GM19035 (cell line): Measurements from ENCODE around the gene NXPH4.
A peak's percentile ranks its signal among the peaks of the same experiment; 100 is the strongest.

Experiments
- ATAC-seq: cut with Tn5 transposase; IDR thresholded peaks from one replicate; pipeline ENCODE4 v1.9.1; 2021; ENCODE audit not compliant: unreplicated experiment

The NXPH4 gene

DNA sequence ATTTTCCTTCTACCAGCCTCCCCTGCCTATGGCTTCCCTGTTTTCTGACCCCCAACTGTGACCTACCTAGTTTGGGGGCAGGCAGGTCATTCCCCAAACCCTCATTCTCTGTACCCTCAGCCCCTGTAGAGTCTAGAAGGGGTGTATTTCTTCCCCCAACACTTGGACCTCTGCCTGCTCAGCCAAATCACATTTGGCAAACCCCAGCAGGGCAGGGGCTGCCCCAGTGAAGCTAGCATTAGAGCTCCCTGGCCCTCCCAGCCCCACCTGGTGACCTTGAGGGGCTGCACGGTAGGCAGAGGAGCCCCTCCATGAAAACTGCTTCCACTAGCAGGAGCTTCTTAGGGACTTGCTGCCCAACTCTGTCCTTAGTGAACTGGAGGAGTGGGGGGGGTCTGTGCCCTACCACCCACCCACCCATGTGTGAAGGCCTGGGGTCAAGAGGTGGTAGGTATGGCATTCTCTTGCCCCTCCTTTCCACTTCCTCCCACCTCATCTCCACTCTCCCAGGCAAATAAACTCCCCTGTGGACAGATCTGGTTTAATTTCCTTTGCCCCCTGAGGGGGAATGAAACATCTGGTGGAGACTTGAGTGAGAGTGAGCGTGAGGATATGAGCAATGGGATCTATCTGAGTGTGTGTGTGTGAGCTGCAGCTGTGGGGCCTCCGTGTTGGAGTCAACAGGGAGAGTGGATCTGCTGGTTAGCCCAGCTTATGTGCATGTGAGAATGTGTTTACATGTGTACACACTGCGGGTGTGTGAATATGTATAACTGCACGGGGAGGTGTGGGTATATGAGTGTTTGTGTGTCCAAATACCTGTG lies 1.6 kb downstream of the NXPH4 start:
- ATAC-seq, result no peak

GRCh38 chr12:57219205-57219992 lies 2.8 kb downstream of the NXPH4 start:
- ATAC-seq, result no peak

DNA sequence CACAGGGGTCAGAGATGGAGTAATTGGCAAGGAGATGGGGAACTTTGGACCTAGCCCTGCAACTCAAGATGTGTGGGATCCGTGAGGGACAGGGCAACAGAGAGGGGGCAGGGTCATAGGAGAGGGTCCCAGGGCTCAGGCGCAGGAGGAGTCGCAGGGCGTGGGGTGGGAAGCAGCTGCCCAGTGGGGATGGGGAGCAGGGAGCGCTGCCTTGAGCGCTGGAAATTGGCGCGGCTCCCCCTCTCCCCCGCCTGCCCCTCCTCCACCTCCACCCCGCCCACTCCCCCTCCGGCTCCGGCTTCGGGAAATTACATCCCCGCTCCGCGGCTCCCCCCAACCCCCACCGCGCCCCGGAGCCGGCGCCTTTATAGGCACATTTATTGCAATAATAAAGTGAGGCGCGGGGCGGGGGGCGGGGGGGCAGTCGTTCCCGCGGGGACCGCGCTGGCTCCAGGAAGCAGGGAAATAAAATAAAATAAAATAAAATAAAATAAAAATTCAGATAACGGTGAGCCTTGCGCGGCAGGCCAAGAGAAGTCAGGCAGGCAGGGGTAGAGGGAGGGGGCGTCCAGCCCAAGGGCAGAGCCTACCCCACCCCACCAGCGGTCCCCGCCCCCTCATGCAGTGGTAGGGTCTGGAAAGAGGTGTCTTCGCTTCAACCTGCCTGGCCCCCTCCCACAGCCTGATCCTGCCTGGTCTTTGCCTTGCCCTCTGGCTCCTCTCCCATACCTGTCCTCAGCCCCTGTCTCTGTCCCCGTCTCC lies 3.6 kb downstream of the NXPH4 start:
- no peak for ATAC-seq

DNA sequence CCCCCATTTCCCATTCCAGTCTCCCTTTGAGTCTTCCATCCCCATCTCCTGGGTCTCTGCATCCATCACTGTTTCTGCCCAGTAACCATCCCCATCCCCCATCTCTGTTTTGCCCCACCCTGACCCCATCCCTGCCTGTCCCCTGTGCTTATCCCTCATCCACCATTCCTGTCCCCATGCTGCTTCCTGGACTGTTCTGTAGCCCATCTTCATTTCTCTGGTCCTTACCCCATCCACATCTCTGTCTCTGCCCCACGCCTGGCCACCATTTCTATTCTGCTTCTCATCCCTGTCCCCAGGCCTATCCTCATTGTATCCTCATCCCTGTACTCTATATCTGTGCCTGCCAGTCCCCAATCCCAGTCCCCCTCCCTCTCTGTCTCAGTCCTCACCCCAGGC lies 4.2 kb downstream of the NXPH4 start:
- ATAC-seq, result no peak

DNA sequence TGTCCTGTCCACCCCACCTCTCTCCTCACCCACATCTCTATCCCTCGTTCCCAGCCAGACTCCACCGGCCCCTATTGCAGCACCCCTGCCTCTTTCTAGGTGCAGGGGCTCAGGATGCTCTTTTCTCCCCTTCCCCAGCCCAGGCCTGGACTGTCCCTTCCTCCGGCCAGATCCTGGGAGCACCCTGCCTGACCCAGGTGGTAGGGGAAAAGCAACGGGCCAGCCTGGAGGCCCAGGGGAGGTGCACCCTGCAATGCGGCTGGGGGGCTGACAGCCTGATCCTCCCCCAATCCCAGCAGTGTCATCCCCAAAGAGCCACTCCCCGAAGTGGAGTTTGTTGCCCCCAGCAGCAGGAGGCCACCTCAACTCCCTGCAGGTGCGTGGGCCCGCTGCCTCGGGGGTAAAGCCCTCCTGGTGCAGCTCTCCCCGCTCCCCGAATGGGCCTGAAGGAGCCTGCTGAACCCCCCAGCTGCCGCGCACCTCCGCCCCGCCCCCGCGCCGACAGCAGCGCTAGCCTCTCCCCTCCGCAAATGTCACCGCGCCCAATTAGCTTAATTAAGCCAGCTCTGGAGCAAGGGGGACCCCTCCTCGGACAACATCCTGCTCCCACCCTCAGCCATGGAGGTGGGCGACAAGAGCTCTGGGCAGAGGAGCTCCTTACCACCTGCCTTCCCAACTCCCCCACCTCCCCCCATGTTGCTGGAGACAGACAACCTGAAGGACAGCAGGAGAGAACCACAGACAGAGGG lies 4.7 kb downstream of the NXPH4 start:
- no peak for ATAC-seq

GRCh38 chr12:57222286-57223190 lies 5.9 kb downstream of the NXPH4 start:
- ATAC-seq, result no peak

DNA sequence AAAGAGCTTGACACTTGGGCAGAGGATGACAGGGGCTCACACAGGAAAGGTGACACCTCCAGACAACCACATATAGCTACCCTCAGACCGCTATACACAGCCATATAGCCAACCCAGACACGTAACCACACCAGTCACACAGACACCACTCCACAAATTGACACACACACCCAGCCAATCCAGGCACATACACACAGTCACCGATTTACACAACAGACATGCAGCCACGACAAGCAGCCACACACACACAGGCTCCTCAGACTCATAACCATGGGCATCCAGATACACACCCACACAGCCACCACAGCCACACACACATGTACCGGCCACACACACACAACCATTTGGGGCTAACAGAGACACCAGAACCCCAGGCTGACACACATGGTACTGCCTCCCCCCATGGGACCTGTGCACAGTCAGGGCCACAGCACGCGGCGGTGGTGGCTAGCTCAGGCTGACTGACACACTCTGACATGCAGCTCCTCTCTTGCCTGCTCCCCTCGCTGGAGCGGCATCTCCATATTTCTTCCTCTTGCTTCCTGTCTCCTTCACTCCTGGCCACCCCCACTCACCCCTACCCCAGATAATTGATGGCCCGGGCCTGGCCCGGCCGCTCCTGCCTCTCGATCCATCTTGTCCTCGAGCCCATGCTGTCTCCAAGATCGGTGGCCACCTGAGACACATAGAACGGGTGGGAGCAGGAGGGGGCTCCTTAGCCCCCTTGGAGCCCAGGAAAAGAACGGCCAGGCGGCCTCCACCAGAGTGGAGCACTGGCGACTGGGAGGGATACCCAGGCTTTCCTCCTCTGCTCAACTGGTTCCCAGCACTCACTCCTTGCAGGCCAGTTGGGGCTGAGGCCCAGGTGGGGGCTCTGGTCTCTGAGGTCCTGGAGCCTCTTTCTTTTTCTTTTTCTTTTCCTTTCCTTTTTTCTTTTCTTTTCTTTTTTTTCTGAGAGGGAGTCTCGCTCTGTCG lies 6.9 kb downstream of the NXPH4 start:
- ATAC-seq, result no peak

- ATAC-seq, result no peak
These were observed 7.8 kb downstream of the NXPH4 start for GRCh38 chr12:57224278-57224972.

- ATAC-seq, result no peak
These were observed 8.5 kb downstream of the NXPH4 start for GRCh38 chr12:57224973-57225679.

DNA sequence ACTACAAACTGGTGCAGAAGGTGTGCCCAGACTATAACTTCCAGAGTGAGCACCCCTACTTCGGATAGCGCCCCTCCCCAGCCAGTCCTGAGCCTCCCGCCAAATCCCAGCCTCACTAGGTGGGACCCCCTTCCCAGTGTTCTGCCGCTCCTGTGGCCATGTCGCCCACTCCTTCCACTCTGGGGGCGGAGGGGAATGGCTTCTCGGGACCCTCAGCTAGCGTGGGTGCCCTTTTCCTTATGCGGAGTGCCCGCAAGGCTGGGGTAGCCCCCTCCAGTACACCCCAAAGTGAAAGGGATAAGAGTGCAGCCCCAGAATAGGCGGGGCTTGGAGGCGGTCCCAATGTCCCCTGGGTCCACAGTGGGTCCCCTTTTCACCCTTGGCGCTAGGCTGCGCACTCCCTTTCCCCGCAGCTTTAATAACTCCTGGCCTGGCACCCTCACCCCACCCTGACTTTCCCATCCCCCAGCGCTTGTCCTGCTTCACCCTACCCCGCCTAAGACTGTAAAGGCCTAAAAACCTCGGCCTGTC lies 9.2 kb downstream of the NXPH4 start:
- ATAC-seq, result no peak

GRCh38 chr12:57226588-57227314 lies 10.2 kb downstream of the NXPH4 start:
- no peak for ATAC-seq

GRCh38 chr12:57227315-57228115 lies 10.9 kb downstream of the NXPH4 start:
- ATAC-seq, result no peak

GRCh38 chr12:57229046-57229633 lies 12.5 kb downstream of the NXPH4 start:
- peak; percentile 5 for ATAC-seq

GRCh38 chr12:57229634-57230380 lies 13.2 kb downstream of the NXPH4 start, which contains the start of gene SHMT2:
TSS of gene SHMT2 (plus strand) at chr12:57229711. CDS start at chr12:57229779, 68 bp downstream.
- peak; percentile 67 for ATAC-seq
